ENCODE data around the gene TSPAN16. TPM values are rescaled to one million over a fixed set of nuclear protein-coding genes. Genes with fewer than 3 reads are reported as not detected.

The TSPAN16 gene
- polyA plus RNA-seq, 1 experiment, result not detected

GRCh38 chr19:11293433-11294389 lies 2.2 kb upstream of the TSPAN16 start:
- 0 out of 2 replicates have a peak, but pooled peaks cover 1% of the 10 kb centered on the region for H3K27me3 ChIP-seq (ENCODE audit: control insufficient read depth, insufficient read depth, low read length)
- ChIA-PET POLR2A (interaction anchor here (0.7 kb wide), 1 partner anchor 52 kb away, joined by 12 read pairs; the partner anchor contains the start of genes CCDC159 and TMEM205), CTCF (interaction anchor here (0.6 to 2.4 kb wide), 28 partner anchors 9 to 297 kb away, joined by 3 to 20 read pairs (median 4); partner anchors contain the start of genes CCDC159, ELAVL3, ODAD3 and PRKCSH)
- peak; percentile 54 for DNase-seq (ENCODE audit: low read depth)
- H3K4me3 ChIP-seq (ENCODE audit: low read depth, low read length), result peak overlapping the region; percentile 28
- peak; percentile 100 for TF ChIP-seq CTCF (IDR thresholded peaks at IDR 0.05; ENCODE audit: insufficient read depth, low read depth, low read length)
- no peaks in the 10 kb centered on the region for H3K36me3 ChIP-seq (ENCODE audit: control insufficient read depth, insufficient read depth, low read length)

- CTCF ChIA-PET, result interaction anchor here (1.0 to 2.4 kb wide), 3 partner anchors 79 to 187 kb away, joined by 3 to 19 read pairs (median 6); partner anchors contain the start of gene SWSAP1
- Histone ChIP-seq H3K4me3 (ENCODE audit: low read depth, low read length) (no peak overlapping the region), H3K27me3 (ENCODE audit: control insufficient read depth, insufficient read depth, low read length) (peaks cover 3% of the 10 kb centered on the region), H3K36me3 (ENCODE audit: control insufficient read depth, insufficient read depth, low read length) (no peaks in the 10 kb centered on the region)
- no peak for DNase-seq (ENCODE audit: low read depth)
- TF ChIP-seq CTCF (IDR thresholded peaks at IDR 0.05; ENCODE audit: insufficient read depth, low read depth, low read length), result no peak
- POLR2A ChIA-PET, result no interaction called here
Measured at GRCh38 chr19:11295180-11295579, 780 bp upstream of the TSPAN16 start.

GRCh38 chr19:11296264-11296663 lies 304 bp downstream of the TSPAN16 start:
- ChIA-PET POLR2A (no interaction called here), CTCF (interaction anchor here (0.7 to 2.1 kb wide), 6 partner anchors 9 to 1652 kb away, joined by 3 to 12 read pairs (median 3); no protein-coding TSS in a partner anchor)
- Histone ChIP-seq H3K27me3 (ENCODE audit: control insufficient read depth, insufficient read depth, low read length) (peaks cover 8% of the 10 kb centered on the region), H3K4me3 (ENCODE audit: low read depth, low read length) (no peak overlapping the region), H3K36me3 (ENCODE audit: control insufficient read depth, insufficient read depth, low read length) (no peaks in the 10 kb centered on the region)
- DNase-seq (ENCODE audit: low read depth), result no peak
- no peak for TF ChIP-seq CTCF (IDR thresholded peaks at IDR 0.05; ENCODE audit: insufficient read depth, low read depth, low read length)

- POLR2A ChIA-PET, result no interaction called here
- DNase-seq (ENCODE audit: low read depth), result no peak
- Histone ChIP-seq H3K27me3 (ENCODE audit: control insufficient read depth, insufficient read depth, low read length) (peaks cover 12% of the 10 kb centered on the region), H3K4me3 (ENCODE audit: low read depth, low read length) (no peak overlapping the region), H3K36me3 (ENCODE audit: control insufficient read depth, insufficient read depth, low read length) (no peaks in the 10 kb centered on the region)
- no peak for TF ChIP-seq CTCF (IDR thresholded peaks at IDR 0.05; ENCODE audit: insufficient read depth, low read depth, low read length)
- CTCF ChIA-PET, result interaction anchor here (1.3 kb wide), 1 partner anchor 81 kb away, joined by 4 read pairs; no protein-coding TSS in a partner anchor
Measured at GRCh38 chr19:11299946-11300810, 4.2 kb downstream of the TSPAN16 start.

All from BJ (cell line).